GM06990 (cell line): Measurements from ENCODE around the gene B3GLCT.

ENCODE experiments used
- DNase-seq: peaks from one replicate; pipeline ENCODE4 v3.0.0-alpha.2; 2011; ENCODE audit not compliant: insufficient read length; ENCODE audit errors: extremely low read depth
- H3K27me3 ChIP-seq: replicated peaks from 2 replicates; pipeline ENCODE4 v1.6.0; 2011; ENCODE audit warnings: low read length; ENCODE audit not compliant: control insufficient read depth, insufficient read depth
- H3K36me3 ChIP-seq: 2 replicates; pipeline ENCODE4 v1.5.1; 2011; ENCODE audit warnings: low read length; ENCODE audit not compliant: control insufficient read depth, insufficient read depth
- H3K4me3 ChIP-seq: replicated peaks from 2 replicates; pipeline ENCODE4 v1.5.1; 2011; ENCODE audit warnings: low read depth, mild to moderate bottlenecking, control low read depth, low read length
- CTCF ChIP-seq: IDR thresholded peaks from 2 replicates; pipeline ENCODE4 v1.5.1; 2011; ENCODE audit warnings: low read length, control low read depth, mild to moderate bottlenecking, inconsistent platforms; ENCODE audit not compliant: insufficient read depth, poor library complexity, severe bottlenecking

B3GLCT gene

GRCh38 chr13:31261241-31261640 lies 61.5 kb downstream of the B3GLCT start:
- no peak for TF ChIP-seq CTCF
- Histone ChIP-seq H3K27me3 (no peaks in the 10 kb centered on the region), H3K36me3 (no peaks in the 10 kb centered on the region), H3K4me3 (no peak overlapping the region)
- no peak for DNase-seq

GRCh38 chr13:31263346-31263745 lies 63.6 kb downstream of the B3GLCT start:
- Histone ChIP-seq H3K4me3 (no peak overlapping the region), H3K27me3 (no peaks in the 10 kb centered on the region), H3K36me3 (no peaks in the 10 kb centered on the region)
- no peak for DNase-seq
- no peak for TF ChIP-seq CTCF

GRCh38 chr13:31264151-31264550 lies 64.4 kb downstream of the B3GLCT start:
- no peak for TF ChIP-seq CTCF
- H3K27me3 ChIP-seq, result no peaks in the 10 kb centered on the region
- no peak overlapping the region for H3K4me3 ChIP-seq
- H3K36me3 ChIP-seq, result no peaks in the 10 kb centered on the region
- DNase-seq, result no peak

- no peaks in the 10 kb centered on the region for H3K36me3 ChIP-seq
- no peak overlapping the region for H3K4me3 ChIP-seq
- no peak for DNase-seq
- H3K27me3 ChIP-seq, result no peaks in the 10 kb centered on the region
- no peak for TF ChIP-seq CTCF
These were observed 67.5 kb downstream of the B3GLCT start for GRCh38 chr13:31267126-31267784.

GRCh38 chr13:31274390-31274789 lies 74.6 kb downstream of the B3GLCT start:
- H3K4me3 ChIP-seq, result no peak overlapping the region
- no peaks in the 10 kb centered on the region for H3K27me3 ChIP-seq
- TF ChIP-seq CTCF, result no peak
- DNase-seq, result no peak
- H3K36me3 ChIP-seq, result no peaks in the 10 kb centered on the region

- TF ChIP-seq CTCF, result no peak
- Histone ChIP-seq H3K4me3 (no peak overlapping the region), H3K36me3 (no peaks in the 10 kb centered on the region), H3K27me3 (no peaks in the 10 kb centered on the region)
- DNase-seq, result no peak
These were observed 76.6 kb downstream of the B3GLCT start for GRCh38 chr13:31276421-31276820.
